ENCODE measurements around the gene ALOX5. TPM values are rescaled to one million over a fixed set of nuclear protein-coding genes. Genes with fewer than 3 reads are reported as not detected.
"Not testable (repeated sequence)": the region's sequence is repeated elsewhere in the genome, so short reads cannot be mapped to it uniquely, and the experiment has no call there.

Gene ALOX5
- total RNA-seq, 1 donor from 2014 or later, result 19.3 TPM

DNA sequence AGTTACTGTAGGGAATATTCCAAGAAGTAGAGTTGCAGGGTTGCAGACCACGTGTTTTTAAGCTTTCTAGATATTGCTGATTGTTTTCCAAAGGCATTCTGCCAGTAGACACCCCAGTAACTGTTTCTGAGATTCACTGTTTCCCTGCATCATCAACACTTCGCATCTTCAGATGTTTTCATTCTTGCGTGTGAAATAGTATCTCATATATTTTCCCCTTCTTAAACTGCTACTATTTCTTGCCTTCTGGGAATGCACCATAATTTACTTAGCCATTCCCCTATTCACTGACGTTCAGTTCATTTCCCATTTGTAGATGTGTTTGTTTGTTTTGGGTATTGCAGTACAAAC, 30.7 kb downstream of the ALOX5 start:
- DNase-seq (ENCODE audit: low spot score), result no peak

DNA sequence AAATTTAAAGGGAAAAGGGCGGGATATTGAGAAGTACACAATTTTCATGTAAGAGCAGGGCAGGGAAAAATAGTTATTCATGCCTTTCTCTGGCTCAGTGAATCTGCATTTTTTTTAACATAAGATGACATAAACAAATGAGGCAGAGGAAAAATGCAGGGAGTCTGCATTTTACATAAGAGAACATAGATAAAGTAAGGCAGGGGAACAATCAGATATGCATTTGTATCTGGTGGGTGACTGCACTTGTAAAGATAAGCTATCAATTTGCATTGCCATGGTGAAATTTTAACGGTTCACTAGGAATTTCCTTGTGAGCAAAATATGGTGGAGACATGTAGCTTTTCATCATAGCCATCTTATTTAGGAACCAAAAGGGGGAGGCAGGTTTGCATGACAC, 33.5 kb downstream of the ALOX5 start:
- DNase-seq (ENCODE audit: low spot score), result no peak

DNA sequence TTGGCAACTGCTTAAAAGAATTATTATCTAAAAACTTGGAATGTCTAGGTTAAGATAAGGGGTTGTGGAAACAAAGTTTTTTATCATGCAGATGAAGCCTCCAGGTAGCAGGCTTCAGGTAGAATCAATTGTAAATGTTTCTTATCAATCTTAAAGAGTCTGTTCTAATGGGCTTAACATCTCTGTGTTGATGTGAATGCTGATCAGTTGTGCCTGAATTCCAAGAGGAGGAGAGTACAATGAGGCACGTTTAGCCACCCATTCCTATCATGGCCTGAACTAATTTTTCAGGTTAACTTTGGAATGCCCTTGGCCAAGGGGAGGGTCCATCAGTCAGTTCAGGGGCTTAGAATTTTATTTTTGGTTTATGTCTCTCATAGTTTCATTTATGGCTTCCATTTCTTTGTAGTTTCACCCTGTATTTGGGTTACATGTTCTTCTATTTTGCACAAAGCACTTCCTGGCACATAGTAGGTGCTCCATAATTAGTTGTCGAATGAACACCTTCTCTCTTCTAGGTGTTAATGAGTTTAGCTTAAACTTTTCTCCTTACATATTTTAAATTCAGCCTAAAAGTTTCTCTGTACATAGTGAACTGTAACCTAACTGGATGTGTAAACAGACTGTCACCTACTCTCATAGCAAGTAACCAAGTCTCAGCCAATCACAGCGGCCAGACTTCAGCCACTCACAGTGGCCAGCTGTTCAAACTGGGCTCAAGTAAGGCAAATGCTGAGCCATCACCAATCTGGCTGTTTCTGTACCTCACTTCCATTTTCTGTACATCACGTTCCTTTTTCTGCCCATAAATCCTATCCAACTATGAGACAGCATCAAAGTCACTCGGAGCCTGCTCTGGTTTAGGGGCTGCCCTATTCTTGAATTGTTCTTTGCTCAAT, 34.7 kb downstream of the ALOX5 start:
- DNase-seq (ENCODE audit: low spot score), result peak; percentile 12

DNA sequence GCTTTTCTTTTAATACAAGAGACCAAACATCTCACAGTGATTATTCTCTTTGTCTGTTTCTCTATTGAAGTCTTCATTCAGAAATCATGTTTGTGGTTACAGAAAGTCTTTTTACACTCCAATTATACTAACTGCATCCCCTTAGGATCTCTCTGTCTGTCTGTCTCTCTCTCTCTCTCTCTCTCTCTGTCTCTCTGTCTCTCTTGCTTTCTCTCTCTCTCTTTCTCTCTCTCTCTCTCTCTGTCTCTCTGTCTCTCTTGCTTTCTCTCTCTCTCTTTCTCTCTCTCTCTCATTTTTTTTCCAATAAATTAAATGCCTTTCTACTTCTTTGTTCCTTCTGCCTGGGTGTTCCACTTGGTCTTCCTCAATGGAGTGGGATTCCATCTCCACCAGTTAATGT, 35.3 kb downstream of the ALOX5 start:
- DNase-seq (ENCODE audit: low spot score), result not testable (repeated sequence)

DNA sequence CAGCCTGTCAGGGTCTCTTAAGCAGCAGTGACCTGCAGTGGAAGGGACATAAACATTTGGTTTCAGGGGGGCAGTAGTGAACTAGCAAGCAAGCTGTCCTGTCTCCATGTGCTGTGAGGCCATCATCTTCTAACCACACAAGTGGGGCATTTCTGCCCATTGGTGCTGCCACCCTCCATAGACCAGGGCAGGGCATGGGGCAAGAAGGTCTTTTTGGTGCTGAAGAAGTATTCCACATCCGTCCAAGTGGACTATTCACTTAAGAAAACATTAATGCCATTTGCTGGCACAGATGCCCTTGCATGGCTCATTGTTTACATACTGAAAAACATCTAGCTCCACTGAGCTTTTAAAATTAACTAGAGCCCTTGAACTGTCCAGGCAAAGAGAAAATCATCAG, 35.8 kb downstream of the ALOX5 start:
- DNase-seq (ENCODE audit: low spot score), result no peak

DNA sequence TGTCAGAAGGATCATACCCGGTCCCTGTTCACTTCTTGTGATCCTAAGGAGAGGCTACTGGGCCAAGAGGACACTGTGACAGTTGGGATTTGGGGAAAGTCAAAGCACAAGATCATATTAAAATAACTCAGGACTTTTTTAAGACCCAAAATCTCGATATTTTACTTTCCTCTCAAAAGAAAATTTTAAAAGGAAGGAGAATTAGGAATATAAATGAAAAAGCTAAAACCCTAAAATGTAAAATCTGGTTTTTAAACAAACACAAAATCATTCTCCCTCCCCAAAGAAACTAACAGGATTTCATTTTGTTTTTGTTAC, 36.4 kb downstream of the ALOX5 start:
- no peak for DNase-seq (ENCODE audit: low spot score)

DNA sequence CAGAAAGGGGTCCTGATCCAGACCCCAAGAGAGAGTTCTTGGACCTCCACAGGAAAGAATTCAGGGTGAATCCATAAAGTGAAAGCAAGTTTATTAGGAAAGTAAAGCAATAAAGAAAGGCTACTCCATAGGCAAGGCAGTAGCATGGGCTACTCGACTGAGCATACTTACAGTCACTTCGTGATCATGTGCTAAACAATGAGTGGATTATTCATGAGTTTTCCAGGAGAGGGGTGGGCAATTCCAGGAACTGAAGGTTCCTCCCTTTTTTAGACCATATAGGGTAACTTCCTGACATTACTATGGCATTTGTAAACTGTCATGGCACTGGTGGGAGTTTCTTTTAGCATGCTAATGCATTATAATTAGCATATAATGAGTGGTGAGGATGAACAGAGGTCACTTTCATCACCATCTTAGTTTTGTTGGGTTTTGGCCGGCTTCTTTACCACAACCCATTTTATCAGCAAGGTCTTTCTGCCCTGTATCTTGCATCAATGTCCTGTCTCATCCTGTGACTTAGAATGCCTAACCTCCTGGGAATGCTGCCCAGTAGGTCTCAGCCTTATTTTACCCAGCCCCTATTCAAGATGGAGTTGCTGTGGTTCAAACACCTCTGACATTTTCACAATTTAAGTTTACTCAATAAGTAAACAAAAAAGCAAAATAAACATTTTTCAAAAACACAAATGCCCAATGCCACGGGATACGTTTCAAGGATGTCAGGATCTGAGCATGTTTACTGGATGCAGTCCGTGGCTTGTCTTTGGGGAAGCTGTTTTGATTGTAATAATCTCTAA, 37.0 kb downstream of the ALOX5 start:
- no peak for DNase-seq (ENCODE audit: low spot score)

DNA sequence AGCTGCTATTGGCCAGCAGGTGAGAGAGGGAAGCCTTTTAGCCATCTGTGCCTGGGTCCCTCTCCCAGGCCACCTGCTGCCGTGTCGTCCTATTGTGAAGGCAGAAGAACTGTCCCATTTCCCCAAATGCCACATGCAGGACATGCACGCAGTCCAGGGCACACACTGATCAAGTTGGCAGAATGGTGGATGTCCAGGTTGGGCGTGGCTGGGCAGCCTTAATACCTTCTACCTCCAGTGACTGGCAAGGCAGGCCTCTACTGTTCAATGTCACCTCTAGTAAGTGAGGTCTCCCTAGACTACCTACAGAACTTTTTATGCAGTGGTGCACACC, 37.6 kb downstream of the ALOX5 start:
- no peak for DNase-seq (ENCODE audit: low spot score)

DNA sequence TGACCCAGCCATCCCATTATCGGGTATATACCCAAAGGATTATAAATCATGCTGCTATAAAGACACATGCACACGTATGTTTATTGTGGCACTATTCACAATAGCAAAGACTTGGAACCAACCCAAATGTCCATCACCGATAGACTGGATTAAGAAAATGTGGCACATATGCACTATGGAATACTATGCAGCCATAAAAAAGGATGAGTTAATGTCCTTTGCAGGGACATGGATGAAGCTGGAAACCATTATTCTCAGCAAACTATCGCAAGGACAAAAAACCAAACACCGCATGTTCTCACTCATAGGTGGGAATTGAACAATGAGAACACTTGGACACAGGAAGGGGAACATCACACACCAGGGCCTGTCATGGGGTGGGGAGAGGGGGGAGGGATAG, 41.0 kb downstream of the ALOX5 start:
- not testable (repeated sequence) for DNase-seq (ENCODE audit: low spot score)

DNA sequence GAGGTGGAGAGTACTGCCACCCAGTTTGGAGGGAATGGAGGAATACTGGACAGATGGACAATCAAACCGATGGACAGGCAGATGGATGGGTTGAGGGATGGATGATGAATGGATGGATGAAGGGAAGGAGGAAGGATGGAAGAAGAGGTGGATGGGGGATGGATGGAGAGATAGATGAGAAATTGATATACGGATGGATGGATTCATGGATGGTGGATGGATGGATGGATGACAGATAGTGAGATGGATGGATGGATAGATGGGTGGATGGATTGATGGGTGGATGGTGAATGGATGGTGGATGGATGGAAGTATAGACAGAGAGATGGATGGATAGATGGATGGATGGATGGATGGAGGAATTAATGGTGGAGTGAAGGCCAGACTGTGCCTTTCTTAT, 42.6 kb downstream of the ALOX5 start:
- DNase-seq (ENCODE audit: low spot score), result no peak

DNA sequence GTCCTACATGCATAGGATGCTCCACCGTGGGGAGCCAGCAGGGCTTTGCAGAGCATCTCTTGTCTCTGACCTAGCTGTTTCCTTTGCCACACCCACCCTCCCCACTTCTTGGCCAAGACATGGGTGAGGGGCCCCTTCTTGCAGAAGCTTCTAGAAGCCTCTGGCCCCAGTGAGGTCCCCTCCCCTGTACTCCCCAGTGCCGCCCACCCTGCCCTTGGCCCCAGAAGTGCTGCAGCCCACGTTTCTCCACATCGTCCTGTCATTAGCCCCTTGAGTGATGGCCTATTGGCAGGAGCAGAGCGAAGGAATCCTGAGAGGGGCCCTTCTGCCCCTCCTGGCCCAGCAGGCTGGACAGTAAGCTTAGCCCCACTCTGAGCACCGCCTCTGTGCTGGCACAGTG, 43.7 kb downstream of the ALOX5 start:
- no peak for DNase-seq (ENCODE audit: low spot score)

DNA sequence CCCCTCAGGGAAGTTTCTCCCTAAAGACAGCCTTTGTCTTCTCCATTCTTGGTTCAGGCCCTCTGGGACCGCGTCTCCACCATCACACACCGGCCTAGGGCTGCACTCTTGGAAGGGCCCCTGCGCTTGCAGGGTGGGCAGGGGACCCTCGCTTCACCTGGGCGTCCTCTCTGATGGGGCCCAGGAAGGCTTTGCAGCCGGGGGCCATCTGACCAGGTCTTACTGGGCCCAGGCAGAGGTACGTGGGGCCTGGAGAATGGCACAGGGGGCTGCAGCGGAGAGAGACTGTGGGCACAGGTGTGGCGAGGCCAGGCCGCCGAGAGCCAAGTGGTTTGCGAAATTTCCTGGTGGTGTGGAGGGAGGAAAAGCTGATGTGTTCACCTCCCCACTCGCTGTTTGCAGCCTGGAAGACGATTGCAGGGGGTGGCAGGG, 44.4 kb downstream of the ALOX5 start:
- no peak for DNase-seq (ENCODE audit: low spot score)

DNA sequence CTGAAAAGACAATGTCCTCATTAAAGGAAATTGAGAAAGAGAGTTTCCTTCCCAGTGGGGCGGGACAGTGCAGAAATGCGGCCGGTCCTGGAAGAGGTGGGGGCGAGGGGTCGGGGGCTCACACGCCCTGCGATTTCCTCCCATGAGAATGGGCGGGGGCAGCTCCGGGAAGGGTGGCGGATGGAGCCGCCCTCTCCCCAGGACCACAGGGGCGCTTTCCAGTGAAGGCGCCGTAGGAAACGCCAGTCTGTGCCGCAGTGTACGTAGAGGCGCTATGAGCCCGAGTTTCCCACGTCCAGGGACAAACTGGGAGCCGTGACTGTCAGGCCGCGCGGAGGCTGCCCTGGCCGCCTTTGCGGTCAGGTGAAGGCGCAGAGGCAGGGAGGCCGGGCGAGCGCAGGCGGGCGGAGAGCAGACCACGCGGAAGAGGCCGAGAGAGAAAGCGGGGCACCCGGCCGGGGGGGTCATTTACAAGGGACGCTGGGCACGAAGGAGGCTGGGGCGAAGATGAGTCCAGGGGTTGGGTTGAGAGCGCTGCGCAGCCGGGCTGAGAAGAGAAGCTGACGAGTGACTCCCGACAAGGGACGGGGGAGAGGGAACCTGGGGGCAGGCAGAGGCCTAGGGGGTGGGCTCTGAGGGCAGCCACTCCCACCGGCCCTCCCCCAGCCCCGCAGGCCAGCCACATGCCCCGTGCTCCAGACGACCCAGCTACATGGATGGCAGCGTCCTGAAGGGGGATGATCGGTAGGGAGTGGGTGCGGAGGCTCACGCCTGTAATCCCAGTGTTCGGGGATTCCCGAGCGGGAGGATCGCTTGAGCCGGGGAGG, 45.0 kb downstream of the ALOX5 start:
- DNase-seq (ENCODE audit: low spot score), result peak; percentile 80

DNA sequence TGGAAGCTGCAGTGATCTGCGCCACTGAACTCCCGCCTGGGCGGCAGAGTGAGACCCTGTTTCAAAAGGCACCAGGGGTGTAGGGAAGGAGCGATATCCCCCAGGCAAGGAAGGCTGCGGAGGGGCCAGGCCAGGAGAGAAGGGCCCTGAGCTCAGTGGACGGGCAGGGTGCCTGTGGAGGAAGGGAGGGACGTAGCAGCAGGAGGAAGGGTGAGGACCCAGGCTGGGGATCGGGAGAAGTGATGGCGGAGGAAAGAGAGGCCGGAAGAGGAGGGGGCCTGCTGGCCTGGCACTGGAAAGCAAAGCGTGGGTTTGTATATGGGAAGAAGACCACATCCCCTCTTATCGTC, 45.6 kb downstream of the ALOX5 start:
- DNase-seq (ENCODE audit: low spot score), result peak; percentile 43

DNA sequence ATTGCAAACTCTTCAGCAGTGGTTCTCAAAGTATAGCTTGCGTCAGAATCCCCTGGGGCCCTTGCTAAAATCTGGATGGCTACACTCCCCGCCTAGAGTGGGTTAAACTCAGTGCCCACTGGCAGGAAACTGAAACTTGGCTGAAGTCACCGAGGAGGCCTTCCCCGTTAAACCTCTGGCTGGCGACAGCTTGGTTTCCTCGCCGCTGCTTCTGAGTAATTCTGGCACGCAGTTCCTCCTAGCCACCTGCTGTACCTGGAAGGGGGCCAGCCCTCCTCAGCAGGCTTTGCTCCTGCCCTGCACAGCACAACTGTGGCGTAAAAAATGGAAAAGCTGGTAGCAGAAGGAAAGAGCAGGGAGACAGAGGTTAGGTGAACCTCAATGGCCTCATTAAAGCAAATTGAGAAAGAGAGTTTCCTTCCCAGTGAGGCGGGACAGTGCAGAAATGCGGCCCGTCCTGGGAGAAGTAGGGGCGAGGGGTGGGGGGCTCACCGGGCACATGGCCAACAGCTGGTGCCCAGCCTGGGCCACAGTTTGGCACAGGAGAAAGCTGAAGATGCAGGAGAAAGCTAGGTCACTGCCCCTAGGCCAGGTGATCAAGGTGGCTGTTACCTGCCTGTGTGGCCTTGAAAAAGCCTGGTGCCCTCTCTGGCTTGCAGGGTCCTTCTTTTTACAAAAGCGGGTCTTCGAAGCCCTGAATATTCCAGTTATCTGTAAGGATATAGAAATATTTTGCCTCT, 46.6 kb downstream of the ALOX5 start:
- peak; percentile 33 for DNase-seq (ENCODE audit: low spot score)

DNA sequence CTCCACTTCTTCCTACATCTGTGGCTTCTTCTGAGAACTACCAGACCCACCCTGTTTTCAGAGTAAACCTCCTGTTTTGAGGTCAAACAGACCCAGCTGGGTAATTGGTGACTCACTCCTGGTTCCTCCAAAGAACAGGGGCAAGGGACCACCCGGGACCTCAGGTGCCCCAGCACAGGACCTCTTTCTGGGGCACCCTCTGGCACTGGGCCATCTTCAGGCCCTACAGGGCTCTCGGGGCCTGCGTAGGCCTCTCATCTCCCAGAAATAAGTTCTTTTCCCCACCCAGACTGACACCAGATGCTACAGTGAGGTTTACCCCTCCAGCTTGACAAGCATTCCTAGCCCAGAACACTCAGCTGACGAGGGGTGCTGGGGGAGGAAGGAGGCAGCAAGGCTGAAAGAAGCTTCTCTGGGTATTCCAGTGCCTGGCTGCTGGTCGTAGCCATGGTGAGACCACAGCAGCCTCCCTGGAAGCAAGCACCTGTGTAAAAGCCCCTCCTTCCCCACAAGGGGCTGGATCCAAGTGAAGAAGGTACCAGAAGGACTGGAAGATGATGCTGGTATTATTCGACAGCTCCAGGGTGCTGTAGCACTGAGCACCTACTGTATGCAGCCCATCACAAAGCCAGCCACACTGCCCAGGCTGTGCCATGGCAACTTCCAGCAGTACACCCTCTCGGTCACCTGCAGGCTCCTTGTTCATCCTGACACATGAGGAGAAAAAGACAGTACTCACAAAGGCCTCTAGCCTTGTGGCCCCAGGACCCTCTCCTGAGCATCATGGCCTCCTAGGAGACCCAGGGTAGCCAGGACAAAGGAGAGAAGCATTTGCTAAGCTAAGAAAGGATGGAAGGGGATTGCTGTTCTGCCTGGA, 47.4 kb downstream of the ALOX5 start:
- peak; percentile 58 for DNase-seq (ENCODE audit: low spot score)

DNA sequence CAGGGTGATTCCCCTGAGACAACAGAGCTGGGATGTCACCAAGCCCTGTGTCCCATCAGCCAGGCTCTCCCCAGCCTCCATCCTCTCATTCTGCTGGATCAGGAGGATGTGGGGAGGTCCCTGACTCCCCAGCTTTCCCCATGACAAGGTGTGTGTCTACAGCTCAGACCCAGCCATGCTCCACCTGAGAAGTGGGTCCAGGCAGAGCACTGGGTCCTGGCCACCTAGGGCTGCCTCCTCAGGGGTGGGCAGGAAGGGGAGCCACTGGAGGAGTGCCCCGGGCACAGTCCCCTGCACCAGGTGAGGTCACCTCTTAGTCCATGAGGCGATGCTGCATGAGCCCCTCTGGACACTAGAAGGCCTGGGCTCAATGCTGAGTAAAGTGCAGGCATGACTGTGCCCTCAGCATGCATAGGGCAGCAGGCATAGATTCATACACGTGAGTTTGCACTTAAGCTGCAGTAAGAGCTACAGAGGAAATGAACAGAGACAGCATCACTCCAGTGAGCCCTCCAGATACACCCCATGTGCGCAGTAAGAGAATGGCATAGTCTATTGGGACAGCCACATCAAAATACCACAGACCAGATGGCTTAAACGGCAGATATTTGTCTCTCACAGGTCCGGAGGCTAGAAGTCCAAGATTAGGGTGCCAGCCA, 48.3 kb downstream of the ALOX5 start:
- no peak for DNase-seq (ENCODE audit: low spot score)

DNA sequence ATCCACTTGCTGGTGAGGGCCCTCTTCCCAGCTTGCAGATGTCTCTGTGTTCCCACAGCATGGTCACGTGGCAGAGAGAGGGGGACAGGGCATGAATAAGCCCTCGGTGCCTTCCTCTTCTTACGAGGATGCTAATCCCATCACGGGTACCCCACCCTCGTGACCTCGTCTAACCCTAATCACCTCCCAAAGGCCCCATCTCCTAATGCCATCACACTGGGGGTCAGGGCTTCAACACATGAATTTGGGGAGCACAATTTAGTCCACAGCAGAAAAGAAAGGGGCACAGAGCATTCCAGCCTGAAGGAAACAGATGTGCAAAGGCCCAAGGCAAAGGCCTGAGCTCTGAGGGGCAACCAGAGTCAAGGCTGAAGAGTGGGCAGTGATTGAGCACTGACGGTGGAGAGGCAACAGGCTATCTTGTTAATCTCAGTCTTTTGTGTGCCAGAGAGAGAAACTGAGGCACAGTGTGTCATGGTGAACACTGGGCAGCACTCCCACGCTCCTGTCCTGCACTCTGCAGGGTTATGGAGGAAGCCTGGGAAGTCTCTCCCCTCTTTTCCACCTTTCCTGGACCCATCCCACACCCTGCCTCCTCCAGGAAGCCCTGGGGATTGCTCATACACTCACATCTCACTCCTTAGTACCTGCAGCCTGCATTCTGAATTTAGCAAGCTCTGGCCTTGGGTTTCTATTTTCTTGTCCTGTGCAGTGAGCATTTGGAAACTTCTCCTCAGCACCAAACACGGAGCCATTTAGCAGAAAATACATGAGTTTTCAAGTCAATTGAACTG, 49.0 kb downstream of the ALOX5 start:
- DNase-seq (ENCODE audit: low spot score), result no peak

DNA sequence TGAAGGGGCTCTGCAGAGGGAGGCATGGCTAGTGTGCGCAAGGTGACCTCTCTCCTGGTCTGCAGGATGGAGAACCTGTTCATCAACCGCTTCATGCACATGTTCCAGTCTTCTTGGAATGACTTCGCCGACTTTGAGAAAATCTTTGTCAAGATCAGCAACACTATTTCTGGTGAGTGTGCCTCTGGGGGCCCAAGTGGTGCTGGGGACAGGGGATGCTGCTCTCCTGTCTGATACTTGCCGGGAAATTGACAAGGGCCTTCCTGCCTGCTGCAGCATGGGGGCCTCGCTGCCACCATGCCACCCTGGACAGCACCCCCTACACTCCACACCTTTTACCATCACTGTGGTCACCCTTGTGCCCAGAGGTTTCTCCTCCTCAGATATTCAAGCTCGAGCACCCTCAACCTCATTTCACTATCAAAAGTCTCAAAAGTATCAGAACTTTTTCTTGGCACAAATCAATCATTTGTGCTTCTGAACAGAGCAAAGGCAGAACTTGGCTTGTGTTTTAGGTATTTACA, 50.0 kb downstream of the ALOX5 start:
- no peak for DNase-seq (ENCODE audit: low spot score)
